Glomerular visceral epithelial cell (primary cell): ENCODE measurements around the gene CRX.
"Not testable (repeated sequence)": the region's sequence is repeated elsewhere in the genome, so short reads cannot be mapped to it uniquely, and the experiment has no call there.

Experiments used
- DNase-seq: peaks from one replicate; pipeline ENCODE4 v3.0.0-alpha.2; 2016; ENCODE audit errors: extremely low spot score

Gene CRX

DNA sequence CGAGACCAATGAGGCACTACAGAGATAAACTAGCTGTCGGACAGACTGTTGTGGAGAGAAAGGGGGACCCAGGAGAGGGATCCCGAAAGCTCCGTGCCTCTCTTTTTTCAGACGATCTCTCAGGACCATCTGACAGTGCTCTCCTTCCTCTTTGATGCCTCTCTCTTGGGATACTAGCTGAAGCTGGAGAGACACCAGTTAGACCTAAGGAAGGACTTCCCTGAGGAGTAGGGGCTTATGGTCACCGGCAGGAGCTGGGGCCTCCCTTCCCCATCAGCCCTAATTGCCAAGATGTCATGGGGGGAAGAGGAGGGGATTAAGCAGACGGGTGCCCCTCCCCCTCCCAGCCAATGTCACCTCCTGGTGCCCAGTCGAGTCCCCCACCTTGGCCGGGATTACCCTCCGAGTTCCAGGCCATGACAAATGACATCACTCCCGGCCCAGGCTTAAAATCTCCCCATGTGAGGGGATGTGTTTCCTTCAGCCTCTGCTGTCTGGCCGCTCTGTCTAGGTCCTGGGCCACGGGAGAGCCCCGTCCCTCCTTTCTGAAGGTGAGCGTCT lies at the start of gene CRX:
Gene CRX (plus strand): TSS at position 478 of the 561 bp plus-strand sequence. CDS start 12,507 bp downstream, outside the sequence.
- DNase-seq, result no peak

DNA sequence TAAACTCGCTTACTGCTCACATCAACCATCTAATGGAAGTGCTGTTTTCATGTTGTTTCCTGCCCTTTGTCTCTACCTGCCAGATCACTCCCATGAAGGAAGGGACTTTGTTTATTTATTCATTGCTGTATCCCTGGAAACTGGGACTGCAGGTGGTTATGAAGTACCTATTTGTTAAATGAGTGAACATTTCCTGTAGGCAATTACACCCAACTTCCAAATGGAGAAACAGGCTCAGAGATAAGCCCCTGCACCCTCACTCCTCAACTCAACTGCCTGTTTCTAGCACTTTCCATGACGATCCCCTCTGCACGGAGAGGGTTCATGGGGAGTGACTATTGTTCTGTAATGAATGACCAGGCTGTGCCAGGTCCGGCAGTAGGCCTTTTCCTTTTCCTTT lies 45.2 kb upstream of the CRX start:
- DNase-seq, result no peak

DNA sequence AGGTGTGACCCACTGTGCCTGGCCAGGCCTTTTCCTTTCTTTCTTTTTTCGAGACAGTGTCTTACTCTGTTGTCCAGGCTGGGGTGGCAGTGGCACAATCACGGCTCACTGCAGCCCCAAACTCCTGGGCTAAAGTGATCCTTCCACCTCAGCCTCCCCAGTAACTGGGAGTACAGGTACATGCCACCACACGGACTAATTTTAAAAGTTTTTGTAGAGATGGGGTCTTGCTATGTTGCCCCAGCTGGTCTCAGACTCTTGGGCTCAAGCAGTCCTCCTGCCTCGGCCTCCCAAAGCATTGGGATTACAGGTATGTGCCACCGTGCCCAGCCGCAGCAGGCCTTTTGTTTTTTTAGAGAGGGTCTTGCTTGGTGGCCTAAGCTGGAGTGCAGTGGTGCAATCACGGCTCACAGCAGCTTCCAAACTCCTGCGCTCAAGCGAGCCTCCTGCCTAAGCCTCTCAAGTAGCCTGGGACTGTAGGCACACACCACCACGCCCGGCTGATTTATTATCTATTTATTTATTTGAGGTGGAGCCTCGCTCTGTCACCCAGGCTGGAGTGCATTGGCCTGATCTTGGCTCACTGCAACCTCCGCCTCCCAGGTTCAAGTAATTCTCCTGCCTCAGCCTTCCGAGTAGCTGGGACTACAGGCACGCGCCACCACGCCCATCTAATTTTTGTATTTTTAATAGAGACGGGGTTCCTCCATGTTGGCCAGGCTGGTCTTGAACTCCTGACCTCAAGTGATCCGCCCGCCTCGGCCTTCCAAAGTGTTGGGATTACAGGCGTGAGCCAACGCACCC lies 44.3 kb upstream of the CRX start:
- DNase-seq, result not testable (repeated sequence)

DNA sequence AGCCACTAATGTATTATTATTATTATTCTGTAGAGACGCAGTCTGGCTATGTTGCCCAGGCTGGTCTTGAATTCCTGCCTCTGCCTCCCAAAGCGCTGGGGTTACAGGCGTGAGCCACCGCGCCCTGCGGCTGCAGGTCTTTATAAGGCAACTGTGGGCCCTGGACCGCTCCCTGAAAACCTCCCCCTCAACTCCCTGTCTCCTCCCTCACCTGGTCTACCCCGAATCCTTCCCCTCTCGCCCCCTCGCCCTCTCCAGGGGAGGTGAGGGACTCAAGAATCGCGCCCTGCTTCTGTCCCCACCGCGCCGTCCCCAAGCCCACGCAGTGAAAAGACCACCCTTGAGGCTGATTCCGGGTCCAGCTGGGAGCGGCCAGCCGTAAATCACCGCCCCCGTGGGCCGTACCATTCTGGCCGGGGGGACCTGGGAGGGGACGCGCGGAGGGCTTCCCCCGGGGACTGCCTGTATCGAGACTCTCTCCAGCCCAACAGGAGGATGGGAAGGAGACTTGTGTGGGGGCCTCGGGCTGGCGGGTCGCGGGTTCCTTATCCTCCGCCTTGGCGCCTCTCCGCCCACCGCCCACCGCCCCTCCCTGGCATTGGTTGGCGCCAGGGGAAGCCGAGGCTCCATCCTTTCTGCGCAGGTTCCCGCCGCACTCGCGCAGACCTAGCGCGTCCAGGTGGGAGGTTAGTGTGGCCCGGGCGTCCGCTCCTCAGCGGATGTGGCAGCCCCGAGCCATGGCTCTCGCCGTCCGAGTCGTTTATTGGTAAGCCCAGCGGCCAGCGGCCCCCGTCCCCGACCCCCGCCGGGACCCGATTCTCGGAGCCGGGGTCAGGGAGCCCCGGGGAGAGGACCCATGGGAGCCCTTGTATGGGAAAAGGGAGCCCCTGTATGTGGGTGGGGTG lies 43.4 kb upstream of the CRX start, which contains the start of gene SELENOW:
Gene SELENOW (plus strand): TSS at position 655 of the 905 bp plus-strand sequence. CDS start 83 bp downstream, at position 738.
- DNase-seq, result peak; percentile 81

DNA sequence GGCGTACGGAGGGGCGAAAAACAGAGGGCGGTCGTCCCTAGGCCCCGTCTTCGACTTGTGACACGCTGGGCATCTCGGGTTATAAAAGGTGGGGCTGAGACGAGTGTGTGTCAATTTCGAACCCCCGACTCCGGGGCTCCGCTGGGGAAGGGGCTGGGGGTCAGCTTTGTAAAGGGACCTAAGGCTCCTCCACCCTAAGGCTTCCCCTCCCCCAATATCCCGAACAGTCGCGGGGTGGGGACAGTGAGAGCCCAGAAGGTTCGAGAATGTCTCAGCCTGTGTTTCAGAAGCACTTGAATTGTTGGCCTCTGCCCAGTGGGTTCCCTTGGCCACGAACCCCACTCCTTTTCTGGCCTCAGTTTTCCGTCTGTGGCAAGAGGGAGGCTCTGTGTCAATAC lies 42.8 kb upstream of the CRX start:
- no peak for DNase-seq

DNA sequence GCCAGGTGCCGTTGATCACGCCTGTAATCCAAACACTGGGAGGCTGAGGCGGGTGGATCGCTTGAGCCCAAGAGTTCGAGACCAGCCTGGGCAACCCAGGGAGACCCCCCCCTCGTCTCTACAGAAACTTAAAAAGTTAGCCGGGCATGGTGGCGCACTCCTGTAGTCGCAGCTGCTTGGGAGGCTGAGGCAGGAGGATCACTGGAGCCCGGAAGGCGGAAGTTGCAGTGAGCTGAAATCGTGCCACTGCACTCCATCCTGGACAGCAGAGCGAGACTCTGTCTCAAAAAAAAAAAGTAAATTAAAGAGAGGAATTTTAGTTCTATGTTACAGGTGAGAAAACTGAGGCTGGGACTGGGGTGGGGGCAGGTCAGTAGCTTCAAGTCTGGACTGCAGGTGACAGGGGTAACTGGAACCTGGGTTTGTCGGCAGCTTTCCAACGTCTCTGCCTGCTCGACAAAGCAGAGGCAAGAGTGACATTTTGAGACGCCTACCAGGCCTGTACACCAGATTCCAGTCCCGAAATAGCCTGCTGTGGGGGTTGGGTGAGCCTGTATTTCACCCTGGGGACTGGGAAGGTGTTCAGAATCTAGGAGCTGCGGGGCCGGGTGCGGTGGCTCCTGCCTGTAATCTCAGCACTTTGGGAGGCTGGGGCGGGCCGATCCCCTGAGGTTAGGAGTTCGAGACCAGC lies 42.1 kb upstream of the CRX start:
- no peak for DNase-seq

DNA sequence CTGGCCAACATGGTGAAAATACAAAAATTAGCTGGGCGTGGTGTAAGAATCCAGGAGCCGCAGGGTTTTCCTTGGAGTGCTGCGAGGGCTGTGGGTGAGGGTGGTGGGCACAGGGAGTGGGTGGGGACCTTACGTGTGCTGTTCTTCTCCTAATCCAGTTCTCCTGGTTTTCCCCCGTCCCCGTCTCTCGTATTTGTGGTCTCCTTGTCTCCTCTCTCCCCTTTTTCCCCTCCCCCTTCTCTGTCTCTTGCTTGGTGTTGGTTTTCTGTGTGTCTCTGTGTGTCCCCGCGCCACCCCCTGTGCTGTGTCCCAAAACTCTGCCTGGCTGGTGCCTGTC lies 41.6 kb upstream of the CRX start:
- DNase-seq, result no peak

DNA sequence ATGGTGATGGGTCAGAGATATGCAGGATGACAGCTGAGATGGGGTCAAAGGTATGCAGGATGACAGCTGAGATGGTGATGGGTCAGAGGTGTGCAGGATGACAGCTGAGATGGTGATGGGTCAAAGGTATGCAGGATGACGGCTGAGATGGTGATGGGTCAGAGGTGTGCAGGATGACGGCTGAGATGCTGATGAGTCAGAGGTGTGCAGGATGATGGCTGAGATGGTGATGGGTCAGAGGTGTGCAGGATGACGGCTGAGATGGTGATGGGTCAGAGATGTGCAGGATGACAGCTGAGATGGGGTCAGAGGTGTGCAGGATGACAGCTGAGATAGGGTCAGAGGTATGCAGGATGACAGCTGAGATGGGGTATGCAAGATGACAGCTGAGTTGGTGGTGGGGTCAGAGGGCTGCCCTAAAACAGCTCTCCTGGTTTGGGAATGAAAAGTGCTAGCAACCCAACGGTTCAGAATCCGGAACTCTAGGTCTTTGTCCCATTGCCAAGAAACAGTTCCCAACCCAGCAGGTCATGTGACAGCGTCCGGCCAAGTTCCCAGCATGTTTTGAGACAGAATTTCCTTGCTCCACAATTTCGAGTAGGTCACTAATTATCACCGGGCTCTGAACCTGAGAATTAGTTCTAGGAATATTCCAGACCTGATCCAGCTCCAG lies 40.0 kb upstream of the CRX start:
- no peak for DNase-seq

DNA sequence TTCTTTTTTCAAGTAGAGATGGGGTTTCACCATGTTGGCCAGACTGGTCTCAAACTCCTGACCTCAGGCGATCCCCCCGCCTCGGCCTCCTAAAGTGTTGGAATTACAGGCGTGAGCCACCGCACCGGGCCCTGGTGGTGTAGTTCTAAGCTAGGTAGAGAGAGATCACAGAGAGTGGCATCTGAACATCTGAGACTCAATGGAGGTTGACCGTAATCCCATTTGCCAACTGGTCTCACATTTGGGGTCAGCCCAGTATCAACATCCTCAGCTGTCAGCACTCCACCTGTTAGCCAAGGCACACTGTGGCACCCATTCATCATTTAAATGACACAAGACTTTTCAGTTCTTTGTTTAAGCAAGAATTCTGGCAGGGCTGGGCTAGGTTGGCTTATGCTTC lies 35.2 kb upstream of the CRX start:
- DNase-seq, result no peak

DNA sequence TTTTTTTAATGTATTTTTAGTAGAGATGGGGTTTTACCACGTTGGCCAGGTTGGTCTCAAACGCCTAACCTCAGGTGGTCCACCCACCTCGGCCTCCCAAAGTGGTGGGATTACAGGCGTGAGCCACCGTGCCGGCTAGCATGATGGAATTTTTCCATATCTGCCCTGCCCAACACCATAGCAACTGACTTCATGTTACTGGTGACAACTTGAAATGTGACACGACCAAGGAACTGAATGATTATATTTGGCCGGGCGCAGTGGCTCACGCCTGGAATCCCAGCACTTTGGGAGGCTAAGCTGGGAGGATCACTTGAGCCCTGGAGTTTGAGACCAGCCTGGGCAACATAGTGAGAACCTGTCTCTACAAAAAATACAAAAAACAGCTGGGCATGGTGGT lies 34.4 kb upstream of the CRX start:
- DNase-seq, result not testable (repeated sequence)

DNA sequence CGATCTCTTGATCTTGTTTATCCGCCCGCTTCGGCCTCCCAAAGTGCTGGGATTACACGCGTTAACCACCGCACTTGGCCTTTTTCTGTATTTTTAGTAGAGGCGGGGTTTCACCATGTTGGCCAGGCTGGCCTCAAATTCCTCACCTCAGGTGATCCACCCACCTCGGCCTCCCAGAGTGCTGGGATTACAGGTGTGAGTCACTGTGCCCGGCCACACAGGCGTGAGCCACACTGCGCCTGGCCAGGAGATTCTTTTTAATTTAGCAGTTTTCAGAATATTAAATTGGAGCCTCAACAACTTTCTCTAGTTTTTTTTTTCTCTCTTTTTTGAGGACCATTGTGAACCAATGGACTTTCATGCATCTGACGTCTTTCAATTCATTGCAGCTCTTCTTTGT lies 31.9 kb upstream of the CRX start:
- DNase-seq, result not testable (repeated sequence)

DNA sequence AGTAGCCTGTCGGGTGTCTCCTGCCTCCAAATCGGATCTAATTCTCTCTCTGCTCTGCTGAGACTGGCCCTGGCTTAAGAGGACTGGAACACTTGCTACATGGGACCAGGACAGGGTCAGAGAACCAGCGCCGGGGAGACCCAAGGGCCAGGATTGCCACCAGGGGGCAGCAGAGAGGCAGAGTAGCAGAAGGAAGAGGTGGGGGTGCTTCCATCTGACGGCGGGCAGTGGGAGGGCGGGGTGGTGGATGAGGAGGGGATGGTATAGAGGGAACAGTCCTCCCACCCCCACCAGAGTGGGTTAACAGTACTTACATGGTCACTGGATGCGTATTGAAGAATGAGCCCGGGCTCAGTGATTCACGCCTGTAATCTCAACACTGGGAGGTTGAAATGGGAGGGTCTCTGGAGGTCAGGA lies 31.3 kb upstream of the CRX start:
- DNase-seq, result peak; percentile 68

DNA sequence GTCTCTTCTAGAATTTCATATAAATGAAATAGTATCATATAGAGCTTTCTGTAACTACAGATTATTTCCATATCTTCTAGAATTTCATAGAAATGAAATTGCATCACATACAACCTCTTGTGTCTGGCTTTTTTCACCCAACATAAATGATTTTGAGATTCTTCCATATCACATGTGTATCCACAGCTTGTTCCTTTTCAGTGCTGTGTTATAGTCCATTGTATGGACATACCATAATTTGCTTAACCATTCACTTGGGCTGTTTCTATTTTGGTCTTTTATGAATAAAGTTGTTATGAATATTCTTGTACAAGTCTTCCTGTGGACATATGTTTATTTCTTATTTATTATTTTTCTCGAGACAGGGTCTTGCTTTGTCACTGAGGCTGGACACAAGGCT lies 29.1 kb upstream of the CRX start:
- no peak for DNase-seq

DNA sequence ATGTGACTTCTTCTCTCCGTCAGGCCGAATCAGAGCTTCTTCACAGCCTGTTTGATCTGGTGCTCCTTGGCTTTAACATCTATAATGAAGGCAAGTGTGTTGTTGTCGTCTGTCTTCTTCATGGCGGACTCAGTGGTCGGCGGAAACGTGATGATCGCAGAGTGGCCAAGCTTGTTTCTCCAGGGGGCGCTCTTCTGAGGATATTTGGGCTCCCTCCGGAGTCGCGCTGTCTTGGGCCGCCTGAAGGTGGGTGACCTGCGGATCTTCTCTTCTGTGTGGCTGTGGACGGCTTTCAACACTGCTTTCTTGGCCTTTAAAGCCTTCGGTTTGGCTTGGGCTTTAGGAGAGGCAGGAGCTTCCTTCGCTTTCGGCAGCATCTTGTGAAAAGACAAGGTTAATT lies 27.2 kb upstream of the CRX start:
- no peak for DNase-seq

DNA sequence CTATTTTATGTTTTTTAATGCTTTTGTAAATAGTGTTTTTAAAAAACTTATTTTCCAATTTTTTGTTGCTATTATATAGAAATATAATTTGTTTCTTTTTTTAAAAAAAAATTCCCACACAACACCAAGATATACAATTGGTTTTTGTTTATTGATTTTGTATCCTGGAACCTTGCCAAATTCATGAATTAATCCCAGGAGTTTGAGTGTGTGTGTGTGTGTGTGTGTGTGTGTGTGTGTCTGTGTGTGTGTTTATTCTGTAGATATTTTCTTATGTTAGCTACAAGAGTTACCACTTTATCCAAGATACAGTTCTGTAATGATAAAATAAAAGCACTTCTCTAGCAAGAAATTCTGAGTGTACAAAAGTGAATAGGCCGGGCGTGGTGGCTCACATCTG lies 25.0 kb upstream of the CRX start:
- DNase-seq, result no peak

DNA sequence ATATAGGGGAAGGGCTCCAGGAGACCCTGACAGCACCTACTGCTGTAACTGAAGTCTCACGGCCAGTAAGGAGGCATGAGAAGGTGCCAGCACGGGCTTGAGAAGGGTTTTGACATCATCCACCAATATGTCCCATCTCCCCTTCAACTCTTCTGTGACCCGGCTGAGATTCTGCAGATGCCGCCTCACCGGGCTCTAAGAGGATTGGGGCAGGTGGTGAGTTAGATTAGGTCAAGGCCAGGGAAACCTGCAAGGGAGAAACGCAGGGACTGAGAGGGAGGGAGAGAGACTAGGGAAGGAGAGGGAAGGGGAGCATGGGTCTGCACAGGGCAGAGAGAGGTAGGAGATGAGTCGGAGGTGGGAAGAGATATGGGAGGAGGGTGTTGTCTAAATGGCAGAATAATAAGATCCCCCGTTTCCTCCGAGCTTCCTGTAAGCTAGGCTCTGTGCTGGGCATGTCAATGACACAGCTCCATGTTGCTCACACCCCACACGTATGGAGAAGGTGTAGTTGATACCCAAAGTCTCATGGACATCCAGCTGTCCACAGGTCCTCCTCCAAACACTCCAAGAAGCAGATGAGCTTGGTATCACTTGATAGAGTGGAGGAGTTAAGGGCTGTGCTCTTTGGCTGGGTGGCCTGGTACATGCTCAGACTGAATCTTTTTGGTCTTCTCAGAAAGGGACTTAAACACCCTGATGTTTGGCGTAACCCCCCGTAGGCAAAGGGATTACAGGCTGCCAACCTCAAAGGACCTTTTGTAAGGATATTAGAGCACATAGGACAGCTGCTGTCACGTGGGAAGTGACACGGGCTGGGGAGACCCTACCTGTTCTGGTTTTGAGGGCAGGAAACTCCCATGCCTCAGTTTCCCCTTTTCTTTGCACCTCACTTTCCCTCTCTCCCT lies 23.5 kb upstream of the CRX start:
- no peak for DNase-seq

DNA sequence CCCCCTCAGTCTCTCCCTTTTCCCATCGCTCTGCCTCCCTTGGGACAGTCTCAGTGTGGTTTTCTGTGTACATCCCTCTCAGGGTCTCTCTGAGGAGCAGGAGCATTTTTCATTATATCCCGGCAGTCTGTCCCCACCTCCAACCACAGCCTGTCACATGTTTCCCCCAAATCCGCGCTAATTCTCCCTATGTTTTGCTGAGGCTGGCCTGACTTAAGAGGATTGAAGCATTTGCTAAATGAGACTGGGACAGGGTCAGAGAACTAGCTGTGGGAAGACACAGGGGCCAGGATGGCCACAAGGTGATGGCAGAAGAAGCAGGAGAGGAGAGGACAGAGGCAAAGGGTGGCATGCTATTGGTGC lies 22.9 kb upstream of the CRX start:
- no peak for DNase-seq

DNA sequence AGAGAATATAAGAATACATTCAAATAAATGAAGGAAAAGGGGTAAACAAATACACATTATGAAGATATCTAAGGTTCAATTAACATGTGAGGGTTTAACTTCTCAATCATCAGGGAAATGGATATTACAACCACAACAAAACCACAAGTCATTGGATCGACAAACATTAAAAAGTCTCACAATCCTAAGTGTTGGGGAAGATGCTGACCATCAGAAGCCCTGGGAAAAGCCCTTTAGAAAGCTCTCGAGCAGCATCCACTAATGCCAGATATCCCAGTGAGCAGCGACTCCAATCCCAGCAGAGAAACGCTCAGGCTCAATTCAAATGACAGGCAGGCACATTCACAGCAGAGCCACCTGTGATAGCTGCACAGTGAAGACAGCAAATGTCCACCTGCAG lies 20.5 kb upstream of the CRX start:
- DNase-seq, result no peak

DNA sequence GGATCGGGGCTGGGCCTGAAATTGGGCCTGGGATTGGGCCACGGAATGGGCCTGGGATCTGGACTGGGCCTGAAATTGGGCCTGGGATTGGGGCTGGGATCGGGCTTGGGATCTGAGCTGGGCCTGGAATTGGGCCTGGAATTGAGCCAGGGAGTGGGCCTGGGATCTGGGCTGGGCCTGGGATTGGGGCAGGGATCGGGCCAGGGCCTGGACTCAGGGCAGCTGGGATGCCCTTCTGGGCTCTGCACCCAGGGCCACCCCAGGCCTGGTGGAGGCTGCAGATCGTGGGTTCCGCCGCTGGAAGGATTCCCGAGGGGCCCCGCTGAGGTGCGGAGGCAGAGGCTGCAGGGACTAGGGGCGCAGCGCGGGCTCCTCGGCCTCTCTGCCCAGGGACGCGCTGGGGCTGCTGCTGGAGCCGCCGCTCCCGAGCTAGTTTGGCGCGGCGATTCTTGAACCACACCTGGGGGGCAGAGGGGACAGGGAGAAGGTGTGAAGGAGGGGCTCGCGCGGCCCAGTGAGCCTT lies 19.2 kb upstream of the CRX start:
- DNase-seq, result no peak

DNA sequence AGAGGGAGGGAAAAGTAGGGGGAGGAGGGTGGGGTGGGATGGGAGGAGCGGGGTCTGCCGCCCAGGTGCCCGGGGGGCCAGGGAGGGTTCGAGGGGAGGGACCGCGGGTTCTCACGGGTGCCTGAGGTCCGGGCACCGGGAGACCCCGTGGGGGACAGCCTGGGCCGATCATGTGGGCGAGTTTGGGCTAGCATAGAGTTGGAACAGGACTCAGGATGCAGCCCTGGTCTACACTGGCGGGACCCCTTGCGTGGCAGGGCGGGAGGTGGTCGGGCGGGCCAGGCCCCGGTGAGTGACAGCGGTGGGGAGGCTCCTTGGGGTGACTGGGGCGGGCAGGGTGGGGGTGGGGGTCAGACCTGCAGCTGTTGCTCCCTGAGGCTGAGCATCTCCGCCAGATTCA lies 18.6 kb upstream of the CRX start:
- DNase-seq, result not testable (repeated sequence)
